Testis (tissue), 3 donors: ENCODE data around the gene C19orf47. TPM values are rescaled to one million over a fixed set of nuclear protein-coding genes. Genes with fewer than 3 reads are reported as not detected.

Experiments
- DNase-seq: peaks from one replicate; pipeline ENCODE4 v3.0.0-alpha.2; 2019
- H3K27ac ChIP-seq, 2 donors: fragments of 200-600 bp; sonication (generic); one replicate each; pipeline ENCODE4 v1.5.1; 2019
- H3K27me3 ChIP-seq: fragments of 200-600 bp; sonication (generic); one replicate; pipeline ENCODE4 v1.5.1; 2019
- H3K36me3 ChIP-seq: fragments of 200-600 bp; sonication (generic); one replicate; pipeline ENCODE4 v1.5.1; 2017; ENCODE audit warnings: low read depth; ENCODE audit errors: missing control alignments
- H3K4me1 ChIP-seq: fragments of 200-600 bp; sonication (generic); one replicate; pipeline ENCODE4 v1.5.1; 2019
- H3K4me3 ChIP-seq, 2 donors: fragments of 200-600 bp; sonication (generic); one replicate each; pipeline ENCODE4 v1.5.1; 2017 to 2019
- H3K9me3 ChIP-seq: fragments of 200-600 bp; sonication (generic); one replicate; pipeline ENCODE4 v1.5.1; 2017
- CTCF ChIP-seq, 3 experiments: fragments of 450-650 bp in 2 of 3; fragments of 200-600 bp in 1 of 3; sonication (generic) in 1 of 3; IDR thresholded peaks; one replicate each; pipeline ENCODE4 v1.5.1; 2016 to 2019; ENCODE audit warnings: antibody characterized with exemption in 3 of 3, mild to moderate bottlenecking in 2 of 3, moderate library complexity in 1 of 3
- POLR2A ChIP-seq: fragments of 450-650 bp; IDR thresholded peaks from one replicate; pipeline ENCODE4 v1.6.1; 2017; ENCODE audit warnings: antibody characterized with exemption, mild to moderate bottlenecking, moderate library complexity
- WGBS, 2 donors: methylation state at CpG; one replicate each; pipeline ENCODE4 v1.1.5; 2018; 5-methylcytosine and 5-hydroxymethylcytosine counted together
- intact Hi-C: fragments of 100-400 bp; cut with DNase I; formaldehyde crosslinking; loops from one replicate; pipeline ENCODE4 v1.15.1; 2023; ENCODE audit warnings: low total_unique reads
- polyA plus RNA-seq: library from polyadenylated mRNA; stranded (reverse); fragments of 350-450 nt; fragmentation: Illumina TruSeq; extraction: RNeasy Lipid Tissue Mini Kit (QIAGEN cat#74804); gene quantifications from one replicate; pipeline ENCODE4 v1.2.3, GENCODE V29; 2014; ENCODE audit warnings: low read depth, low replicate concordance; ENCODE audit not compliant: insufficient read depth
- total RNA-seq, 2 donors: library from RNA; depleted of rRNA; stranded (reverse); fragments of >200 nt; gene quantifications; one replicate each; pipeline ENCODE4 v1.2.3, GENCODE V29; 2016

C19orf47 gene
- total and polyA plus RNA-seq, 3 donors from 2014 or later, result 48.9 to 62.2 (median 57.1) TPM

DNA sequence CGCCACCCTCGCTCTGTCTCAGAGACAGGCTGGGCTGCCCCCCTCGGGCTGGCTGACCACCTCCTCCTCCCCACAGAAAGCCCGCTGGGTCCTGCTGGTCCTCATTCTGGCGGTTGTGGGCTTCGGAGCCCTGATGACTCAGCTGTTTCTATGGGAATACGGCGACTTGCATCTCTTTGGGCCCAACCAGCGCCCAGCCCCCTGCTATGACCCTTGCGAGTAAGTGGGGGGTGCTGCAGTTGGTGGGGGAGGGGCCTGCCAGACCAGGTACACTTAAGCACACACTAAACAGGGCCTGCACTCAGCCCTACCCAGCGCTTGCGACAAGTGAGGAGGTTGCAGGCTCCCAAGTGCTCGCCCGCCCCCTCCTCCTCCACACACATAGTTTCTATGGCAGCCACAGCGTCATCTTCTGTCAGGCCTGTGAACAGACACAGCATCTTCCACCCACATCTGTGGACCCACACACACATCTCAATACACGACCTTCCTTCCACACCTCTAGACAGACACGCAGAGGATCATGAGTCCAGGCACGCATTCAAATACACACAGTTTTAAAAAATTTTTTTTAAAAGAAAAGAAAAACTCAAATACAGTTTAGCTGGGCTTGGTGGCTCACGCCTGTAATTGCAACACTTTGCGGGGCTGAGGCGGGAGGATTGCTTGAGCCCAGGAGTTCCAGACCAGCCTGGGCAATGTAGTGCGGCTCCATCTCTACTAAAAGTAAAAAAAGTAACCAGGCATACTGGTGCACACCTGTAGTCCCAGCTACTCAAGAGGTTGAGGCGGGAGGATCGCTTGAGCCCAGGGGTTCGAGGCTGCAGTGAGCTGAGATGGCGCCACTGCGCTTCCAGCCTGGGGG, 18.7 kb upstream of the C19orf47 start:
- DNase-seq, result peak; percentile 26
- no peak overlapping the region for H3K27ac ChIP-seq
- intact Hi-C loops, result no loop called here

GRCh38 chr19:40365613-40366401, 17.6 kb upstream of the C19orf47 start:
- intact Hi-C loops, result no loop called here

More for the DNA sequence above, 18.7 kb upstream of the C19orf47 start:
- peaks cover 3% of the 10 kb centered on the region for H3K4me1 ChIP-seq
- no peaks in the 10 kb centered on the region for H3K36me3 ChIP-seq
- no peak for TF ChIP-seq POLR2A
- no peak for TF ChIP-seq CTCF (IDR thresholded peaks at IDR 0.05)
- no peaks in the 10 kb centered on the region for H3K27me3 ChIP-seq
- WGBS, 2 donors, result 80 to 82% methylated on average over 21 to 27 of the region's 27 CpGs
- no peaks in the 10 kb centered on the region for H3K9me3 ChIP-seq
- H3K4me3 ChIP-seq, result no peak overlapping the region

GRCh38 chr19:40365010-40365409, 16.8 kb upstream of the C19orf47 start:
- Histone ChIP-seq H3K36me3 (no peaks in the 10 kb centered on the region), H3K27me3 (no peaks in the 10 kb centered on the region), H3K27ac (no peak overlapping the region), H3K4me3 (peak overlapping the region in 1 of 2 donors; percentile 46), H3K4me1 (peaks cover 3% of the 10 kb centered on the region), H3K9me3 (no peaks in the 10 kb centered on the region)
- TF ChIP-seq CTCF (IDR thresholded peaks at IDR 0.05) (no peak), POLR2A (no peak)
- no peak for DNase-seq
- intact Hi-C loops, result no loop called here
- 35 to 43% methylated on average over 3 of the region's 3 CpGs for WGBS, 2 donors

More at GRCh38 chr19:40365613-40366401, 17.6 kb upstream of the C19orf47 start:
- Histone ChIP-seq H3K27ac (no peak overlapping the region), H3K4me1 (peaks cover 3% of the 10 kb centered on the region), H3K36me3 (no peaks in the 10 kb centered on the region), H3K4me3 (peak overlapping the region; percentile 13 to 46), H3K9me3 (no peaks in the 10 kb centered on the region), H3K27me3 (no peaks in the 10 kb centered on the region)
- no peak for TF ChIP-seq POLR2A
- no peak for TF ChIP-seq CTCF (IDR thresholded peaks at IDR 0.05)
- peak; percentile 77 for DNase-seq
- WGBS, 2 donors, result 20 to 26% methylated on average over 22 to 28 of the region's 28 CpGs

DNA sequence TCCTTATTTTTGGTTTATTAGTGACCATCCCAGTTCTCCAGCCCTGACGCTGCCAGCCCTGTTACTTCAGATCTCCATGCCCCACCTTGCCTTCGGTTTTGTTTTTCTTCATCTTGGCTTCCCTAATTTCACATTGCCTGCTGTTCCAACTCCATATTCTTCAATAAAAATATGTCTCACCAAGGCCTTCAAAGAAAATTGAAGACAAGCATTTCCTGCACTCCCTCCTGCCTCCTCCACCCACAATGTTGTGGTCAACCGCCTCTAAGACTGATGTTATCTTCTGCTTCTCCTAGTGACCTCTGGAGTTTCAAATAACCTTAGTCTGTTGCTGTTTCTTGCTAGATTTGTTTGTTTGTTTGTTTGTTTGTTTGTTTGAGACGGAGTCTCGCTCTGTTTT, 14.9 kb upstream of the C19orf47 start:
- no peak overlapping the region for H3K4me3 ChIP-seq
- DNase-seq, result no peak
- intact Hi-C loops, result no loop called here
- H3K36me3 ChIP-seq, result no peaks in the 10 kb centered on the region
- H3K27me3 ChIP-seq, result no peaks in the 10 kb centered on the region
- no peak for TF ChIP-seq POLR2A
- TF ChIP-seq CTCF (IDR thresholded peaks at IDR 0.05), result no peak
- H3K27ac ChIP-seq, result no peak overlapping the region
- H3K4me1 ChIP-seq, result peaks cover 3% of the 10 kb centered on the region
- WGBS, 2 donors, result 82% methylated on average over 5 of the region's 5 CpGs
- no peaks in the 10 kb centered on the region for H3K9me3 ChIP-seq
